Inflammatory macrophage (primary cell): ENCODE data around the gene TMEM72.

Source experiments
- DNase-seq, 2 donors: peaks; one replicate each; pipeline ENCODE4 v3.0.0-alpha.2; 2020 to 2022

Gene TMEM72

GRCh38 chr10:44890696-44891563, 20.2 kb upstream of the TMEM72 start:
- DNase-seq, result no peak

GRCh38 chr10:44891721-44892120, 19.4 kb upstream of the TMEM72 start:
- DNase-seq, result no peak

GRCh38 chr10:44893604-44894468, 17.3 kb upstream of the TMEM72 start:
- no peak for DNase-seq

- DNase-seq, result no peak
Observed at GRCh38 chr10:44894691-44895090, 16.4 kb upstream of the TMEM72 start.

- DNase-seq, result no peak
Observed at GRCh38 chr10:44895280-44895679, 15.9 kb upstream of the TMEM72 start.

GRCh38 chr10:44897049-44897448, 14.1 kb upstream of the TMEM72 start:
- no peak for DNase-seq

- no peak for DNase-seq
Observed at GRCh38 chr10:44898665-44899064, 12.5 kb upstream of the TMEM72 start.

- no peak for DNase-seq
Observed at GRCh38 chr10:44899450-44900080, 11.6 kb upstream of the TMEM72 start.

- DNase-seq, result no peak
Observed at GRCh38 chr10:44902941-44903545, 8.1 kb upstream of the TMEM72 start.

- DNase-seq, result no peak
Observed at GRCh38 chr10:44906486-44906885, 4.7 kb upstream of the TMEM72 start.

- no peak for DNase-seq
Observed at GRCh38 chr10:44907556-44907955, 3.6 kb upstream of the TMEM72 start.

GRCh38 chr10:44908066-44908749, 2.9 kb upstream of the TMEM72 start:
- no peak for DNase-seq

- no peak for DNase-seq
Observed at GRCh38 chr10:44908936-44909630, 2.1 kb upstream of the TMEM72 start.

- DNase-seq, result no peak
Observed at GRCh38 chr10:44909910-44910309, 1.2 kb upstream of the TMEM72 start.

- no peak for DNase-seq
Observed at GRCh38 chr10:44910602-44911001, 535 bp upstream of the TMEM72 start.

GRCh38 chr10:44911951-44912350, 814 bp downstream of the TMEM72 start:
- no peak for DNase-seq

GRCh38 chr10:44913350-44914081, 2.4 kb downstream of the TMEM72 start:
- DNase-seq, result peak; percentile 65 to 82

GRCh38 chr10:44914891-44915290, 3.8 kb downstream of the TMEM72 start:
- DNase-seq, result no peak

GRCh38 chr10:44916429-44916828, 5.3 kb downstream of the TMEM72 start:
- no peak for DNase-seq

GRCh38 chr10:44917848-44918247, 6.7 kb downstream of the TMEM72 start:
- no peak for DNase-seq

- no peak for DNase-seq
Observed at GRCh38 chr10:44920252-44920651, 9.1 kb downstream of the TMEM72 start.
